HepG2 (cell line): ENCODE measurements around the gene ORC3. TPM values are rescaled to one million over a fixed set of nuclear protein-coding genes. Genes with fewer than 3 reads are reported as not detected.

Experiments used
- ATAC-seq: fragments of 200-7000 bp; cut with Tn5 transposase; 3 replicates; pipeline ENCODE4 v1.9.1; 2020; ENCODE audit warnings: mild to moderate bottlenecking, moderate library complexity
- BruUV-seq: library from RNA; stranded (reverse); fragments of 400-500 nt; replicated peaks from 2 replicates; lab custom pipeline; 2021; lab: Mats Ljungman, UMichigan
- CTCF ChIA-PET: fragments of 300-600 bp; formaldehyde crosslinking; extraction: SDS; loops from one replicate; lab custom pipeline; 2021; ENCODE audit warnings: low total read pairs, inconsistent platforms, low intra/inter-chr PET ratio; lab: Yijun Ruan, JAX
- POLR2A ChIA-PET: fragments of 350-600 bp; sonication (Branson Sonifier 250); formaldehyde crosslinking; loops from one replicate; lab custom pipeline; 2020; ENCODE audit warnings: antibody characterized with exemption, inconsistent platforms; lab: Yijun Ruan, JAX
- DNase-seq: peaks from one replicate; pipeline ENCODE4 v3.0.0-alpha.2; 2015; ENCODE audit warnings: low spot score
- FAIRE-seq: peaks from 3 replicates; lab custom pipeline; 2011; peaks lifted over from hg19 to GRCh38; lab: Jason Lieb, UNC
- H2AFZ ChIP-seq: one replicate; pipeline ENCODE4 v1.6.1; 2011; ENCODE audit warnings: low read length, inconsistent platforms
- H3K27ac ChIP-seq: fragments of 300-600 bp; 3 replicates; pipeline ENCODE4 v1.8.0; 2011; ENCODE audit warnings: mixed run types, mild to moderate bottlenecking, mixed read lengths, low read length, inconsistent platforms; ENCODE audit not compliant: insufficient read depth; ENCODE audit errors: extremely low read length
- H3K27me3 ChIP-seq, 2 experiments: fragments of 200-600 bp in 1 of 2; 2 replicates in 1 of 2; 3 replicates in 1 of 2; pipeline versions ENCODE4 v1.6.0 to v1.8.0; 2011; ENCODE audit warnings: low read length in 2 of 2, mild to moderate bottlenecking in 2 of 2, moderate library complexity in 2 of 2, inconsistent platforms in 1 of 2; ENCODE audit not compliant: insufficient read depth in 2 of 2, control insufficient read depth in 1 of 2
- H3K36me3 ChIP-seq, 2 experiments: fragments of 200-600 bp in 1 of 2; replicated peaks in 1 of 2; 2 replicates in 1 of 2; 3 replicates in 1 of 2; pipeline versions ENCODE4 v1.5.1 to v1.8.0; 2011; ENCODE audit warnings: low read length in 2 of 2, inconsistent platforms in 1 of 2; ENCODE audit not compliant: insufficient read depth in 2 of 2, control insufficient read depth in 1 of 2
- H3K4me1 ChIP-seq: 2 replicates; pipeline ENCODE4 v1.5.1; 2012; ENCODE audit warnings: low read length, inconsistent platforms; ENCODE audit not compliant: insufficient read depth
- H3K4me2 ChIP-seq: 2 replicates; pipeline ENCODE4 v1.6.0; 2011; ENCODE audit warnings: low read depth, low read length, inconsistent platforms
- H3K4me3 ChIP-seq, 3 experiments: fragments of 200-600 bp in 1 of 3; sonication (generic), shearing (Covaris generic) in 1 of 3; replicated peaks in 1 of 3; 2 replicates each; pipeline ENCODE4 v1.5.1; 2011 to 2016; ENCODE audit warnings: low read length in 3 of 3, inconsistent platforms in 2 of 3, low read depth in 2 of 3, mild to moderate bottlenecking in 2 of 3, control low read depth in 1 of 3, mixed read lengths in 1 of 3; ENCODE audit not compliant: insufficient read depth in 1 of 3
- H3K79me2 ChIP-seq: one replicate; pipeline ENCODE4 v1.6.1; 2011; ENCODE audit warnings: low read length, inconsistent platforms; ENCODE audit not compliant: insufficient read depth
- H3K9ac ChIP-seq: 2 replicates; pipeline ENCODE4 v1.6.0; 2011; ENCODE audit warnings: mild to moderate bottlenecking, low read depth, low read length, inconsistent platforms; ENCODE audit not compliant: insufficient read depth
- H3K9me3 ChIP-seq: 2 replicates; pipeline ENCODE4 v1.5.1; 2012; ENCODE audit warnings: mild to moderate bottlenecking, low read length
- H4K20me1 ChIP-seq: 2 replicates; pipeline ENCODE4 v1.6.0; 2011; ENCODE audit warnings: inconsistent platforms, mild to moderate bottlenecking, low read length, moderate library complexity; ENCODE audit not compliant: insufficient read depth
- SIX1 ChIP-seq: sonication (generic); formaldehyde crosslinking; IDR thresholded peaks from 2 replicates; pipeline ENCODE4 v1.4.0; 2020; ENCODE audit warnings: missing genetic modification reagents, borderline replicate concordance
- SNAPC4 ChIP-seq: sonication (generic); formaldehyde crosslinking; IDR thresholded peaks from 2 replicates; pipeline ENCODE4 v1.4.0; 2020; ENCODE audit warnings: mild to moderate bottlenecking, missing genetic modification reagents
- ZNF121 ChIP-seq: sonication (generic); formaldehyde crosslinking; IDR thresholded peaks from 2 replicates; pipeline ENCODE4 v1.5.0; 2020; ENCODE audit warnings: mild to moderate bottlenecking, missing genetic modification reagents
- WGBS: methylation state at CpG from one replicate; pipeline ENCODE4 v1.1.6; 2017; ENCODE audit warnings: low lambda C conversion rate; 5-methylcytosine and 5-hydroxymethylcytosine counted together
- in situ Hi-C: cut with HindIII; loops from 2 replicates; pipeline ENCODE4 v1.10.0; 2017; ENCODE audit warnings: low pct_unique_long_range_greater_than_20kb; ENCODE audit not compliant: extremely low pct_ligation_motif_present
- intact Hi-C: fragments of 100-400 bp; cut with micrococcal nuclease; formaldehyde crosslinking; loops from one replicate; pipeline ENCODE4 v1.10.0; 2022; ENCODE audit not compliant: unreplicated experiment
- polyA plus RNA-seq, 8 experiments: library from polyadenylated mRNA; depleted of rRNA in 3 of 8; stranded (reverse) in 7 of 8; unstranded in 1 of 8; fragments of >200 nt; fragmentation: Illumina TruSeq in 4 of 8; extraction: Trizol in 4 of 8; gene quantifications; 2 replicates each; pipeline versions ENCODE4 v1.2.1 to v1.2.3, GENCODE V29; 2011 to 2016; ENCODE audit warnings: low read depth in 4 of 8, missing spikeins in 1 of 8, mixed read lengths in 1 of 8; ENCODE audit not compliant: insufficient read depth in 1 of 8
- total RNA-seq, 5 experiments: library from RNA; depleted of rRNA; stranded (reverse); fragments of >200 nt; fragmentation: Illumina TruSeq; extraction: Trizol; gene quantifications; 2 replicates each; pipeline ENCODE4 v1.2.3, GENCODE V29; 2016; ENCODE audit warnings: low read depth in 1 of 5

ORC3 gene
- total and polyA plus RNA-seq, 2 of the 13 experiments (the other 11 are each of a cell fraction or from before 2014, with no cell fraction given): 21.8 to 43.5 TPM

- BruUV-seq: no TSS peak
- in situ Hi-C loops: no loop called here
- intact Hi-C loops: no loop called here
- CTCF ChIA-PET: no interaction called here
- H4K20me1 ChIP-seq: no peaks in the 10 kb centered on the region
- ATAC-seq: no peak
- TF ChIP-seq SNAPC4 (CRISPR knock-in tag): no peak
- peak; percentile 51 for TF ChIP-seq ZNF121
- TF ChIP-seq SIX1 (CRISPR knock-in tag): no peak
- TF ChIP-seq, all 625 proteins: peak for 1
- H3K4me3 ChIP-seq: no peak overlapping the region
- H3K9ac ChIP-seq: no peak overlapping the region
- peaks cover under 1 to 60% of the 10 kb centered on the region in 2 experiments; a peak in 4 of 5 replicates for H3K36me3 ChIP-seq
- peaks cover 4% of the 10 kb centered on the region for H3K79me2 ChIP-seq
- POLR2A ChIA-PET: no interaction called here
- no peak overlapping the region for H2AFZ ChIP-seq
- no peaks in the 10 kb centered on the region for H3K27me3 ChIP-seq
- DNase-seq: no peak
- no peak overlapping the region for H3K4me2 ChIP-seq
- H3K9me3 ChIP-seq: no peaks in the 10 kb centered on the region
- H3K4me1 ChIP-seq: peaks cover 15% of the 10 kb centered on the region
- no peak for FAIRE-seq
- 100% methylated on average over 1 of the region's 1 CpG for WGBS
- no peak overlapping the region for H3K27ac ChIP-seq
These were observed 48.9 kb upstream of the ORC3 start for GRCh38 chr6:87541041-87541440.
